NB4 (cell line): Measurements from ENCODE around the gene RNF157.

Source experiments
- DNase-seq: peaks from one replicate; pipeline ENCODE4 v3.0.0; 2010; ENCODE audit warnings: low read depth
- H3K4me3 ChIP-seq: one replicate; pipeline ENCODE4 v1.5.1; 2011; ENCODE audit warnings: mild to moderate bottlenecking, low read depth, low read length, moderate library complexity
- CTCF ChIP-seq: IDR thresholded peaks from one replicate; pipeline ENCODE4 v1.5.1; 2012; ENCODE audit warnings: low read depth, low read length
- MYC ChIP-seq: IDR thresholded peaks from 2 replicates; pipeline ENCODE4 v1.6.1; 2011; ENCODE audit warnings: low read depth, low read length
- POLR2A ChIP-seq: IDR thresholded peaks from 2 replicates; pipeline ENCODE4 v1.6.1; 2011; ENCODE audit warnings: mild to moderate bottlenecking; ENCODE audit not compliant: insufficient read length; ENCODE audit errors: extremely low read depth
- TF ChIP-seq, protein P1 (sequence below): IDR thresholded peaks from 2 replicates; pipeline ENCODE4 v1.6.1; 2011; ENCODE audit warnings: low read depth, low read length

The RNF157 gene

GRCh38 chr17:76107509-76107908 lies 132.8 kb downstream of the RNF157 start:
- H3K4me3 ChIP-seq, result no peak overlapping the region
- TF ChIP-seq, protein P1, sequence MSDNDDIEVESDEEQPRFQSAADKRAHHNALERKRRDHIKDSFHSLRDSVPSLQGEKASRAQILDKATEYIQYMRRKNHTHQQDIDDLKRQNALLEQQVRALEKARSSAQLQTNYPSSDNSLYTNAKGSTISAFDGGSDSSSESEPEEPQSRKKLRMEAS, result no peak
- peak; percentile 30 for TF ChIP-seq CTCF
- peak; percentile 59 for DNase-seq

- TF ChIP-seq, protein P1, result no peak
- TF ChIP-seq CTCF (no peak), MYC (no peak), POLR2A (no peak)
- no peak overlapping the region for H3K4me3 ChIP-seq
- DNase-seq, result no peak
Observed at GRCh38 chr17:76106703-76107102, 133.6 kb downstream of the RNF157 start.

DNA sequence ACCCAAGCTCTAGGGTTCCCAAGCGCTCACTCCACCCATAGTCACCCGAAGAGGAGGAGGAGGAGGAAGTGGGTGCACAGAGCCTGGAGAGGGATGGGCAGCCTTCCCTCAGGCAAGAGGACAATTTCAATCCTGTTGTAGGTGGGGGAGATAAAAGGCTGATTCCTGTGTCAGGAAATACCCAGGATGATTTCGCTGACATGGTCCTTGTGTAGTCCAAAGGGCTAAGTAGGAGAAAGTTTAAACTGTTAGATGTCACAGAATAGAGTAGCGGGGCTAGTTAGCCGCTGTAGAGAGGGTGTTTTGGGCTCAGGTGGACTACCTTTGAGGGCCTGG lies 135.4 kb downstream of the RNF157 start:
- peak; percentile 42 for DNase-seq
- peak overlapping the region; percentile 86 for H3K4me3 ChIP-seq
- TF ChIP-seq POLR2A (no peak), CTCF (no peak), MYC (no peak)
- TF ChIP-seq, protein P1, result no peak

- H3K4me3 ChIP-seq, result peak overlapping the region; percentile 86
- peak; percentile 89 for DNase-seq
- TF ChIP-seq CTCF (no peak), MYC (no peak), POLR2A (no peak)
- TF ChIP-seq, protein P1, result no peak
Observed at GRCh38 chr17:76104140-76104895, 136.0 kb downstream of the RNF157 start.

GRCh38 chr17:76103274-76104139 lies 136.8 kb downstream of the RNF157 start, which contains the start of gene EXOC7:
TSS of gene EXOC7 (minus strand) at chr17:76103787. CDS start at chr17:76103692, 95 bp downstream.
- H3K4me3 ChIP-seq, result peak within 1 kb of the TSS; percentile 86
- TF ChIP-seq, protein P1, result peak; percentile 53
- no peak for TF ChIP-seq CTCF
- peak; percentile 73 for TF ChIP-seq MYC
- peak; percentile 98 for TF ChIP-seq POLR2A
- DNase-seq, result peak; percentile 93
